ENCODE data around the gene STAG2.

Gene STAG2
- long read RNA-seq, full-length matches to known transcripts: 57 of 211 reads
- long read RNA-seq, partial matches to known transcripts: 107 of 211 reads
- long read RNA-seq, other reads (novel, unspliced or antisense): 47 of 211 reads

GRCh38 chrX:123961268-123962005, at the start of gene STAG2:
TSS of gene STAG2 (plus strand) at chrX:123961706. CDS start at chrX:124022628, 60,922 bp downstream.
- TF ChIP-seq SPI1 (IDR thresholded peaks at IDR 0.05; ENCODE audit: borderline replicate concordance, low read depth) (no peak), POLR2AphosphoS5 (IDR thresholded peaks at IDR 0.05; ENCODE audit: low read depth) (peak; percentile 5; the same call in 1 of the 2 replicates)
- H3K27me3 ChIP-seq (ENCODE audit: insufficient read depth, poor library complexity, severe bottlenecking): no peaks in the 10 kb centered on the region
- H3K27ac ChIP-seq (replicated peaks): peak within 1 kb of the TSS; percentile 98
- DNase-seq (ENCODE audit: low read depth in 1 of 2, low spot score in 1 of 2): peak; percentile 68 to 87
- H3K4me3 ChIP-seq (replicated peaks; ENCODE audit: insufficient read depth, low read length): peak within 1 kb of the TSS; percentile 42

GRCh38 chrX:123917069-123917468, 44.4 kb upstream of the STAG2 start:
- H3K27ac ChIP-seq (replicated peaks): no peak overlapping the region
- no peak for DNase-seq (ENCODE audit: low read depth in 1 of 2, low spot score in 1 of 2)
- no peaks in the 10 kb centered on the region for H3K27me3 ChIP-seq (ENCODE audit: insufficient read depth, poor library complexity, severe bottlenecking)
- TF ChIP-seq CTCF (IDR thresholded peaks at IDR 0.05; ENCODE audit: insufficient read depth, low read length) (no peak), REST (IDR thresholded peaks at IDR 0.05; ENCODE audit: insufficient replicate concordance, low read depth) (no peak), SPI1 (IDR thresholded peaks at IDR 0.05; ENCODE audit: borderline replicate concordance, low read depth) (no peak), POLR2AphosphoS5 (IDR thresholded peaks at IDR 0.05; ENCODE audit: low read depth) (no peak), GABPA (IDR thresholded peaks at IDR 0.05; ENCODE audit: low read depth) (no peak)
- H3K4me3 ChIP-seq (replicated peaks; ENCODE audit: insufficient read depth, low read length): no peak overlapping the region

GRCh38 chrX:123918106-123918721, 43.3 kb upstream of the STAG2 start:
- H3K4me3 ChIP-seq (replicated peaks; ENCODE audit: insufficient read depth, low read length): no peak overlapping the region
- no peak overlapping the region for H3K27ac ChIP-seq (replicated peaks)
- TF ChIP-seq SPI1 (IDR thresholded peaks at IDR 0.05; ENCODE audit: borderline replicate concordance, low read depth): no peak
- TF ChIP-seq GABPA (IDR thresholded peaks at IDR 0.05; ENCODE audit: low read depth): no peak
- TF ChIP-seq POLR2AphosphoS5 (IDR thresholded peaks at IDR 0.05; ENCODE audit: low read depth): no peak
- TF ChIP-seq REST (IDR thresholded peaks at IDR 0.05; ENCODE audit: insufficient replicate concordance, low read depth): no peak
- TF ChIP-seq CTCF (IDR thresholded peaks at IDR 0.05; ENCODE audit: insufficient read depth, low read length): no peak
- no peaks in the 10 kb centered on the region for H3K27me3 ChIP-seq (ENCODE audit: insufficient read depth, poor library complexity, severe bottlenecking)
- DNase-seq (ENCODE audit: low read depth in 1 of 2, low spot score in 1 of 2): no peak

GRCh38 chrX:123920105-123920785, 41.3 kb upstream of the STAG2 start:
- DNase-seq (ENCODE audit: low read depth in 1 of 2, low spot score in 1 of 2): no peak
- TF ChIP-seq POLR2AphosphoS5 (IDR thresholded peaks at IDR 0.05; ENCODE audit: low read depth): no peak
- TF ChIP-seq REST (IDR thresholded peaks at IDR 0.05; ENCODE audit: insufficient replicate concordance, low read depth): no peak
- H3K27ac ChIP-seq (replicated peaks): no peak overlapping the region
- no peaks in the 10 kb centered on the region for H3K27me3 ChIP-seq (ENCODE audit: insufficient read depth, poor library complexity, severe bottlenecking)
- no peak overlapping the region for H3K4me3 ChIP-seq (replicated peaks; ENCODE audit: insufficient read depth, low read length)
